ENCODE data around the gene PNMA3. TPM values are rescaled to one million over a fixed set of nuclear protein-coding genes. Genes with fewer than 3 reads are reported as not detected.
"Not testable (repeated sequence)": the region's sequence is repeated elsewhere in the genome, so short reads cannot be mapped to it uniquely, and the experiment has no call there.

Gene PNMA3, protein sequence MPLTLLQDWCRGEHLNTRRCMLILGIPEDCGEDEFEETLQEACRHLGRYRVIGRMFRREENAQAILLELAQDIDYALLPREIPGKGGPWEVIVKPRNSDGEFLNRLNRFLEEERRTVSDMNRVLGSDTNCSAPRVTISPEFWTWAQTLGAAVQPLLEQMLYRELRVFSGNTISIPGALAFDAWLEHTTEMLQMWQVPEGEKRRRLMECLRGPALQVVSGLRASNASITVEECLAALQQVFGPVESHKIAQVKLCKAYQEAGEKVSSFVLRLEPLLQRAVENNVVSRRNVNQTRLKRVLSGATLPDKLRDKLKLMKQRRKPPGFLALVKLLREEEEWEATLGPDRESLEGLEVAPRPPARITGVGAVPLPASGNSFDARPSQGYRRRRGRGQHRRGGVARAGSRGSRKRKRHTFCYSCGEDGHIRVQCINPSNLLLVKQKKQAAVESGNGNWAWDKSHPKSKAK
- total RNA-seq (2014; rRNA removed; shearing (Covaris generic)), result not detected in 2 replicates

DNA sequence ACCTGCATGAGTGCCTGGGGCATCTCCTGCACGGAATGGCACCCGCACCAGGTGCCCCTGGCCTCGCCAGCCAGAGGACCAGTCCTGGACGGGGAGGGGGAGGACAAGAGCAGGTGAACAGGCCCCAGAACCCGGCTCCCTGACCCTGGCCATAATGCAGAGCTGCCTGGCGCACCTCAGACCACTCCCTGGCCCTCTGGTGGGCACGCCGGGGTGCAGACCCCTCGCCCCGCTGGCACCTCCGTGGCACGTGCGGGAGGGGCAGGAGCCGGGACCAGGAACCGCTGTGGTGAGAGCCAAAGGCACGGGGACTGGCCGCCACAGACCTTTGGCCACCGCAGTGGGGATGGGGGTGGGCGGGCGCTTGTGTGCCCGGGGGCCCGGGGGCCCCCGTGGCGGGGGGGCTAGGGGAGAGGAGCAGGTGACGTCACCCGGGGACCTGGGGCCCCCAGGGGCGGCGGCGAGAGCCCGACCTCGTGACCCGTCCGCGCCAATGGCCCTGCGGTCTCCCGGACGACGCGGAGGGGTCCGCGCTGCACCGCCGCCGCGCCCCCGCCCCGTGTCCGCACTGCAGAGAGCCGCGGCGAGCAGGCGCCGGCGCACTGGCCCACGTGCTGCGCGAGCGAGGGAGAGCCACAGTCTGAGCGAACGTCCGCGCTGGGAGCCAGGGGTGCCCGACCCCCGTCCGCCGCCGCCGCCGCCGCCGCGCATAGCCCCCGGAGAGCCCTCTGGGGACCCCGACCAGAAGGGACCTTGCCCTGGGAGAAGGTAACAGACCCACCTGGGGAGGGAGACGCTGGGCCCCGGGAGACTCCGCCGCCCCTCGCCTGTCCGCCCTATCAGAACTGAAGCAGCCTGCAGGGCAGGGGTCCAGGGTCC, at the start of gene PNMA3:
PNMA3 (plus strand) TSS at position 600 of the 879 bp plus-strand sequence. CDS start 586 bp downstream, outside the sequence.
- no peak for DNase-seq (ENCODE audit: low read depth)

DNA sequence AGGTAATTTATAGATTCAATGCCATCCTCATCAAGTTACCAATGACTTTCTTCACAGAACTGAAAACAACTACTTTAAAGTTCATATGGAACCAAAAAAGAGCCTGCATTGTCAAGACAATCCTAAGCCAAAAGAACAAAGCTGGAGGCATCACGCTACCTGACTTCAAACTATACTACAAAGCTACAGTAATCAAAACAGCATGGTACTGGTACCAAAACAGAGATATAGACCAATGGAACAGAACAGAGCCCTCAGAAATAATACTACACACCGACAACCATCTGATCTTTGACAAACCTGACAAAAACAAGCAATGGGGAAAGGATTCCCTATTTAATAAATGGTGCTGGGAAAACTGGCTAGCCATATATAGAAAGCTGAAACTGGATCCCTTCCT, 39.1 kb upstream of the PNMA3 start:
- not testable (repeated sequence) for DNase-seq (ENCODE audit: low read depth)

GRCh38 chrX:153019166-153019565, 37.1 kb upstream of the PNMA3 start:
- DNase-seq (ENCODE audit: low read depth), result no peak

DNA sequence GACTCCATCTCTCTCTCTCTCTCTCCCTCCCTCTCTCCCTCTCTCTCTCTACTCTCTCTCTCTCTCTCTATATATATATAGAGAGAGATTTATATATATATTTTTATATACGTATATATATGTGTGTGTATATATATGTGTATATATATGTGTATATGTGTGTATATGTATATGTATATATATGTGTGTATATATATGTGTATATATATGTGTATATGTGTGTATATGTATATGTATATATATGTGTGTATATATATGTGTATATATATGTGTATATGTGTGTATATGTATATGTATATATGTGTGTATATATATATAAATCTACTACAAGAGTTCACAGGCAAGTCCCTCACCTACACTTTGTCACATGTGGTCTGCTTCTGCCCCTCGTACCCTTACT, 29.8 kb upstream of the PNMA3 start:
- DNase-seq (ENCODE audit: low read depth), result not testable (repeated sequence)

GRCh38 chrX:153028487-153028886, 27.8 kb upstream of the PNMA3 start:
- not testable (repeated sequence) for DNase-seq (ENCODE audit: low read depth)

DNA sequence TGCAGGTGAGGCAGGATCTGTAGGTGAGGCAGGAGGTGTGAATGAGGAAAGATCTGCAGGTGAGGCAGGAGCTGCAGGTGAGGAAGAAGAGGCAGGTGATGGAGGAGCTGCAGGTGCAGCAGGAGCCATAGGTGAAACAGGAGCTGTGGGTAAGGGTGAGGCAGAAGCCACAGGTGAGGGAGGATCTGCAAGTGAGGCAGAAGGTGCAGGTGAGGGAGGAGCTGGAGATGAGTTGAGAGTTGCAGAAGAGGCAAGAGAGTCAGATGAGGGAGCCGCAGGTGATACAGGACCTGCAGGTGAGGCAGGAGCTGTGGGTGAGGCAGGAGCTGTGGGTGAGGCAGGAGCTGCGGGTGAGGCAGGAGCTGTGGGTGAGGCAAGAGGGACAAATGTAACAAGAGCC, 27.1 kb upstream of the PNMA3 start:
- DNase-seq (ENCODE audit: low read depth), result no peak

GRCh38 chrX:153029875-153030274, 26.4 kb upstream of the PNMA3 start:
- no peak for DNase-seq (ENCODE audit: low read depth)

- DNase-seq (ENCODE audit: low read depth), result no peak
Observed at GRCh38 chrX:153030801-153031200, 25.5 kb upstream of the PNMA3 start.

DNA sequence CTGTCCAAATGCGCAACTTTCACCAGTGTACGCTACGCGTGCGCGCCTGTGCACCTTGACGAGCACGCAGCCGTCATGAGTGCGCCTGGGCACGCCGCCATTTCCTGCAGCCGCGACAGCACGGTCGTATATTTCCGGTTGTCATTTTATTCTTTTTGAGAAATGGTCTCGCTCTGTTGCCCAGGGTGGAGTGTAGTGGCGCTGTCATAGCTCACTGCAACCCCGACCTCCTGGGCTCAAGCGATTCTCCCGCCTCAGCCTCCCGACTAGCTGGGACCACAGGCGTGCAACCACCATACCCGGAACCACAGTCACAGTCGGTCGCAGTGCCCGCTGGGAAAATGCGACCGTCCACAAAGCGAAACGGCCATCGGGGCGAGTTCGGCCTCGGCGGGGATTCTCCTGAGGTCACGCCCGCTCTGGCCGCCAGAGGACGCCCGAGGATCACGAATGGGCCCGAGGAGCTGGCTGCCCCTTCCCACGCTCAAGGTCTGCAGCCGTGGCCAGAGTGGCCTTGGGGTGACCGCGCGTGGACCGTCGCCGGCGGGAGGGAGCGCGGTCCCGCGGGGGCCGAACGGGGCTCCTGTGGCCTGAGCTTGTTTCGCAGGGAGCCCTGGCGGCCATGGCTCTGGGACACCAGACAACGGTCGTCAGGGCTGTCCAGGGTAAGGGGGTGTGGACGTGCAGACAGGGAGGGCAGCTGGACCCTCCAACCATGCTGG, 23.7 kb upstream of the PNMA3 start:
- peak; percentile 54 for DNase-seq (ENCODE audit: low read depth)

GRCh38 chrX:153049093-153049492, 7.2 kb upstream of the PNMA3 start:
- no peak for DNase-seq (ENCODE audit: low read depth)

DNA sequence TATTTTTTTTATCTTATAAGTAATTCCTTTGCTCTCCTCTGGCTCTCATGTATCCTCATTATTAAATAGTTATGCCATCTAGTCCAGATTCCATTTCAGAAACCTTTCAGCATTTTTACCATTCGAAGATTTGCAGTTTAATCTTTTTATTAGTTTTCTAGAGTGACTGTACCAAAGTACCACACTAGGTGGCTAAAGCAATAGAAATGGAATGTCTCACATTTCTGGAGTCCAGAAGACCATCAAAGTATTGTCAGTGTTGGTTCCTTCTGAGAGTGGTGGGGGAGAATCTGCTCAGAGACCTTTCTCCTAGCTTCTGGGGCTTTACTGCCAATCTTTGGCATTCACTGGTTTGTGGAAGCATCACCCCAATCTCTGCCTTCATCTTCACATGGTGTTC, 3.7 kb upstream of the PNMA3 start:
- DNase-seq (ENCODE audit: low read depth), result no peak

- DNase-seq (ENCODE audit: low read depth), result no peak
Observed at GRCh38 chrX:153057281-153057680, 1.0 kb downstream of the PNMA3 start.

GRCh38 chrX:153059191-153060094, 3.2 kb downstream of the PNMA3 start:
- no peak for DNase-seq (ENCODE audit: low read depth)

DNA sequence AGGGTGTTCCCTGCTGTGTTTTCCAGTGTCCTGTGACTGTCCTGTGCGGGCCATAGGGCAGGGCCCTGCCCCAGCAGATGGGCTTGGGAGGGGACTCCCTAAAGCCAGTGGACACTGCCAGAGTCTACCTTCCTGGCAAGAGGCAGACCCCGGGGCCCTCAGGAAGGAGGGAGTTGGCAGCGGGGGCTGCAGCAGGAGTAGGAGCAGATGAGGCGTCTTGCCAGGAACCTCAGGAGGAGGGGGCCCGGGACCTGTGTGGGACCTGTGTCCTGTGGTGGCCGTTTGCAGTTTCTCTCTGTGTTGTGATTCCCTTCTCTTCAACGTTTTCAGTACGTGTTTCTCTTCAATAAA, 3.8 kb downstream of the PNMA3 start:
- no peak for DNase-seq (ENCODE audit: low read depth)

DNA sequence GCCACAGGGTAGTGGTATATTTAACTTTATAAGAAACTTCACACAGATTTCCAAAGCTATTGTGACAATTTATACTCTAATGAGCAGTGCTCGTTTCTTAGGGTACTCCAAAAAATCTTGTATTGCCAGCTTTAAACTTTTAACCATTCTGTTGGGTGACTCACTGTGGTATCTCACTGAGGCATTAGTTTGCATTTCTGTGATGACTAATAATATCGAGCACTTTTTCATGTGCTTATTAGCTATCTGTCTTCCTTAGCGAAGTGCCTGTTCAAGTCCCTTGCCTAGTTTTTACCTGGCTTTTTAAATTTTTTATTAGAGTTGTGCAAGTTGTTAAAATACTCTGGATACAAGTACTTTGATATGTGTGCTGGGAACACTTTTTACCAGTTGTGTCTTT, 5.5 kb downstream of the PNMA3 start:
- DNase-seq (ENCODE audit: low read depth), result peak; percentile 61

- DNase-seq (ENCODE audit: low read depth), result no peak
Observed at GRCh38 chrX:153063315-153063714, 7.0 kb downstream of the PNMA3 start.

- DNase-seq (ENCODE audit: low read depth), result no peak
Observed at GRCh38 chrX:153064061-153064460, 7.8 kb downstream of the PNMA3 start.

GRCh38 chrX:153065389-153065788, 9.1 kb downstream of the PNMA3 start:
- DNase-seq (ENCODE audit: low read depth), result peak; percentile 29

DNA sequence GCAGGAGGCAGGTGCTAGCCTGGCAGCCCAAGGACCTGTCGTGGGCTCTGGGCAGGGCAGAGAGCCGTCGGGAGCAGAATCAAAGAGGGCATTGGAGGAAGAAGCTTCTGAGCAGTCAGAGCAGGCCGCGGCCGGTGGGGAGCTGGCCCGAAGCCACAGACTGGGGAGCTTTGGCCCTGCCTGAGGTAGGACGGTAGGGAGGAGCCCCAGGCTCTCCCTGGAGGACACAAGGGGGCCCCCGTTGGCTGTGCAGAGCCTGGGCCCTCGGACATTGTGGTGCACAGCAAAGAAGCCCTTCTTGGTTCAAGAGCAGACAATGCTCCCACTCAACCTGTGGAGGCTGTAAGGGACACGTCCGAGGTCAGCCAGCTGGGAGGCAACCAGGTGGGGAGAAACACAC, 10.1 kb downstream of the PNMA3 start:
- not testable (repeated sequence) for DNase-seq (ENCODE audit: low read depth)

GRCh38 chrX:153071909-153072583, 15.8 kb downstream of the PNMA3 start, which contains the start of gene PNMA6A:
Gene PNMA6A, plus strand, starts transcription at chrX:153072454. Its CDS starts 609 bp downstream, at chrX:153073063.
- not testable (repeated sequence) for DNase-seq (ENCODE audit: low read depth)
